IPS-20b (cell line): ENCODE measurements around the gene DNM2.

Experiments used
- H3K27ac ChIP-seq: one replicate; pipeline ENCODE4 v1.5.1; 2013; ENCODE audit warnings: low read length
- H3K27me3 ChIP-seq: 2 replicates; pipeline ENCODE4 v1.6.1; 2013; ENCODE audit warnings: mild to moderate bottlenecking, low read length, inconsistent platforms; ENCODE audit not compliant: insufficient read depth
- H3K36me3 ChIP-seq: 2 replicates; pipeline ENCODE4 v1.6.1; 2013; ENCODE audit warnings: low read depth, mild to moderate bottlenecking, inconsistent platforms, low read length, moderate library complexity; ENCODE audit not compliant: insufficient read depth
- H3K4me1 ChIP-seq: 2 replicates; pipeline ENCODE4 v1.6.1; 2013; ENCODE audit warnings: mild to moderate bottlenecking, control low read depth, inconsistent platforms, low read length, moderate library complexity; ENCODE audit not compliant: insufficient read depth
- H3K4me3 ChIP-seq: 2 replicates; pipeline ENCODE4 v1.5.1; 2013; ENCODE audit warnings: mild to moderate bottlenecking, low read length, inconsistent platforms
- H3K9ac ChIP-seq: 2 replicates; pipeline ENCODE4 v1.6.1; 2013; ENCODE audit warnings: low read depth, mild to moderate bottlenecking, inconsistent platforms, low read length, moderate library complexity
- H3K9me3 ChIP-seq: 2 replicates; pipeline ENCODE4 v1.6.1; 2013; ENCODE audit warnings: mild to moderate bottlenecking, low read depth, low read length, inconsistent platforms; ENCODE audit not compliant: insufficient read depth

Gene DNM2

GRCh38 chr19:10797541-10798256 lies 79.8 kb downstream of the DNM2 start:
- Histone ChIP-seq H3K27me3 (no peaks in the 10 kb centered on the region), H3K36me3 (peaks cover 80% of the 10 kb centered on the region), H3K9ac (no peak overlapping the region), H3K4me3 (no peak overlapping the region), H3K27ac (no peak overlapping the region), H3K9me3 (no peaks in the 10 kb centered on the region), H3K4me1 (no peaks in the 10 kb centered on the region)

DNA sequence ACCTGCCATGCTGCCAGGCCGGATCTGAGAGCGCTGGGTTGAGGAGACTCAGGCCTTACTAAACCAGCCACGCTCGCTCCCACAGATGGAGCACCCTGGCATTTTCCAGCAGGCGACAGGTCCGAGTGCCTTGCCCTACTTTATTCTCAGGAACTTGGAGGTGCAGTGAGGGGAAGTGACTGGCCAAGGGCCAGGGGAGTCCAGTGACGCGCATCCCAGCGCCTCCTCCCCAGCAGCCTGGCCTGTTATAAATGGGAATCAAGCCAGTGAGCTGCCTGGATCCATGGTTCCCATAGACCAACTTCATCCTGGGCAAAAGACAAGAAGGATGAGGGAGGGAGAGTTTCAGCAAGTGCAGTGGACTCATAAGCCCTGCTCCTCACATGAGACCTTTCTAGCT lies 82.6 kb downstream of the DNM2 start:
- Histone ChIP-seq H3K4me1 (no peaks in the 10 kb centered on the region), H3K9me3 (no peaks in the 10 kb centered on the region), H3K9ac (no peak overlapping the region), H3K4me3 (no peak overlapping the region), H3K27ac (no peak overlapping the region), H3K27me3 (no peaks in the 10 kb centered on the region), H3K36me3 (peaks cover 84% of the 10 kb centered on the region)

GRCh38 chr19:10802479-10802878 lies 84.6 kb downstream of the DNM2 start:
- Histone ChIP-seq H3K36me3 (peaks cover 78% of the 10 kb centered on the region), H3K9ac (no peak overlapping the region), H3K9me3 (no peaks in the 10 kb centered on the region)

DNA sequence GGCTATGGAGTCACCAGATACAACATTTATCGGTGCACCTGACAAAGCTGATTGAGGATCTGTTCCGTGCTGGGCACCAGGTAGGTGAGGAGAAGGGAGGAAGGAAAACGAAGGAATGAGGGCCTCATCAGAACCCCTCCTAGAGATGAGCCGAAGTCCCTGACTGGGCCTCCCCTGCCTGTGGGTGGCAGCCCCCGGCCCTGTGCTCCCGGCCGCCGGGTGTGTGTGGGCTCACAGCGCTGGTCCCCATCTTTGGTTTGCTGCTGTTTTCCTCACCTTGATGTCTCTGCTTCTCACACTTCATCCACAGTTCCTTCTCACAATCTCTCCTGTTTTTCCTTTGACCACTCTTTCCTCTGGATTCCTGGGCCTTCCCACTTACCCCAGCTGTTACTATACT lies 85.4 kb downstream of the DNM2 start:
- no peak overlapping the region for H3K4me3 ChIP-seq
- no peak overlapping the region for H3K9ac ChIP-seq
- H3K4me1 ChIP-seq, result no peaks in the 10 kb centered on the region
- no peaks in the 10 kb centered on the region for H3K27me3 ChIP-seq
- no peaks in the 10 kb centered on the region for H3K9me3 ChIP-seq
- peaks cover 72% of the 10 kb centered on the region for H3K36me3 ChIP-seq
- no peak overlapping the region for H3K27ac ChIP-seq

More at GRCh38 chr19:10802479-10802878, 84.6 kb downstream of the DNM2 start:
- H3K4me1 ChIP-seq, result no peaks in the 10 kb centered on the region
- no peaks in the 10 kb centered on the region for H3K27me3 ChIP-seq
- H3K4me3 ChIP-seq, result no peak overlapping the region
- H3K27ac ChIP-seq, result no peak overlapping the region

DNA sequence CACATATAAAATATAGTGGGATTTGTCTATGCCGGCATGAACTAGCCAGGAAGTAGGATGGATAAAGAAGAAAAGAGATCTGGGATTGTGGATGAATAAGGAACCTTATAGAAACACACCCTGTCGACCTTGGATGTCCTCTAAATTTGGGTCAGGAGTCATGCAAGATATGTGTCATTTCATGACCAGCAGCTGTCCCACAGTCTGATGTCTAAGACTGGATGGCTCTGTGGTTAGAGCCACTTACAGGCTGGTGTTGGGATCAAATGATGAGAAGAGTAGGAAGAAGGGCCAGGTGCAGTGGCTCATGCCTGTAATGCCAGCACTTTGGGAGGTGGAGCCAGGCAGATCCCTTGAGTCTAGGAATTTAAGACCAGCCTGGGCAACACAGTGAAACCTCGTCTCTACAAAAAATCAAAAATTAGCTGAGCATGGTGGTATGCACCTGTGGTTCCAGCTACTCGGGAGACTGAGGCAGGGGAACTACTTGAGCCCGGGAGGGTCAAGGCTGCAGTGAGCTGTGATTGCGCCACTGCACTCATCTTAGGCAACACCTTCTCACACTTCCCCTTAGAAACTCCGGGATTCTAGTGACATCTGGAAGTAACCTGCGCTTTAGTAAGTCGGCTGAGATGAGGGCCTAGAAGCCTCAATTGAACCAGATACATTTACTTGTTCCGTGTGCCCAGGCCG lies 87.3 kb downstream of the DNM2 start:
- Histone ChIP-seq H3K27me3 (no peaks in the 10 kb centered on the region), H3K9me3 (no peaks in the 10 kb centered on the region), H3K27ac (no peak overlapping the region), H3K9ac (no peak overlapping the region), H3K4me3 (no peak overlapping the region), H3K36me3 (peaks cover 70% of the 10 kb centered on the region), H3K4me1 (no peaks in the 10 kb centered on the region)

DNA sequence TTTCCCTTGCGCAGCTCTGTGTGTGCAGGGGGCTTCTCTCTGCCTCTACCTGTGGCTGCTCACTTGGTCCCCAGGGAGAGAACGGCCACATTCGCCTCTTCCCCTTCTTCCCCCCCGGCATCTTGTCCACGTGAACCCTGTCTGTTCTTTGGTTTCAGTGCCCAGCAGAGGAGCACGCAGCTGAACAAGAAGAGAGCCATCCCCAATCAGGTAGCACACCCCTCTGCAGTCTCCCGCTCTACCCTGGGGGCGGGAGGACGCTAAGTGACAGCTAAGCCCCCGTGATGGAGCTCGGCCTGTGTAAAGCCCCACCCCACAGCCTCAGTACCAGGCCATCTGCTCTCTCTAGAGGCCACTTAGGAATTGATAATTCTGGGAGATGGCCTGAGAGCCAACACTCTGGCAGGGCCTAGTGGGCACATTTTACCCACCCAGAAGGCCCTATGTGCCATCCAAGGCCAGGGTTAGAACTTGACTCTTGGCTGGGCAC lies 87.9 kb downstream of the DNM2 start:
- H3K36me3 ChIP-seq, result peaks cover 64% of the 10 kb centered on the region
- H3K27ac ChIP-seq, result no peak overlapping the region
- no peak overlapping the region for H3K4me3 ChIP-seq
- H3K9me3 ChIP-seq, result no peaks in the 10 kb centered on the region
- H3K9ac ChIP-seq, result no peak overlapping the region
- no peaks in the 10 kb centered on the region for H3K4me1 ChIP-seq
- no peaks in the 10 kb centered on the region for H3K27me3 ChIP-seq

DNA sequence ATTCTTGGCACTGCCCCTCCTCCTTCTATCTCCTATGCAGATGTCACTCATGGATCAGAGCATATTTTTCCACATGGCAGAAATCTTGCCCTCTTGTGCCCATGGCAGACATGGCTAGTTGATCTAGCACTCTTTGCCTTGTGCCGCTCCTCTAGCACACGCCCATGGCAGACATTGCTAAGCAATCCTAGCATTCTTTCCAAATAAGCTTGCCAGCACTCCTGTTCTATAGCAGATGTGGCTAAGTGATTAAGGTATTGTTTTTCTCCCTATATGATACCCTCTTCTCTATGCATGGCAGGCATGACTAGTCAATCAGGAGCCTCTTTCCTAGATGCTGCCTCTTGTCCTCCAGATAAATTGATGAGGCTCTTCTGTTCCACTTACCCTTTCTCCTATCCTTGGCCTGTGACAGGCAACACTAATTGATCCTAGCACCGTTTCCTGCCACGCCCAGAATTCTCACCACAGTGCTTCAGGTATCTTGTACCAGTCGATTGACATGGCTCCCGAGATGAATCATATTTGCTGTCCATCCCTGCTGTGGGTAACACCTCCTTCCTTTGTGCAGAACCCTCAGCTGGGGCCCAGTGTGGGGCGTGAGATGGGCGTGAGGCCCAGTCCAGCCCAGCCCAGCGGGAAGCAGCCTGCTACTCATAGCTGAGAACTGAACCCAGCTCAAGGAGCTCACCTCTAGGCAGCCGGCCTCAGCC lies 91.2 kb downstream of the DNM2 start:
- H3K27me3 ChIP-seq, result no peaks in the 10 kb centered on the region
- H3K4me1 ChIP-seq, result no peaks in the 10 kb centered on the region
- no peaks in the 10 kb centered on the region for H3K9me3 ChIP-seq
- no peak overlapping the region for H3K9ac ChIP-seq
- no peak overlapping the region for H3K27ac ChIP-seq
- no peak overlapping the region for H3K4me3 ChIP-seq
- H3K36me3 ChIP-seq, result peaks cover 46% of the 10 kb centered on the region

GRCh38 chr19:10809651-10810285 lies 91.9 kb downstream of the DNM2 start:
- H3K36me3 ChIP-seq, result peaks cover 43% of the 10 kb centered on the region
- H3K4me1 ChIP-seq, result no peaks in the 10 kb centered on the region
- H3K9me3 ChIP-seq, result no peaks in the 10 kb centered on the region
- no peak overlapping the region for H3K4me3 ChIP-seq
- H3K9ac ChIP-seq, result no peak overlapping the region
- H3K27ac ChIP-seq, result no peak overlapping the region
- no peaks in the 10 kb centered on the region for H3K27me3 ChIP-seq

GRCh38 chr19:10811391-10812111 lies 93.7 kb downstream of the DNM2 start:
- H3K27ac ChIP-seq, result no peak overlapping the region
- peaks cover 39% of the 10 kb centered on the region for H3K36me3 ChIP-seq
- no peaks in the 10 kb centered on the region for H3K4me1 ChIP-seq
- H3K9ac ChIP-seq, result no peak overlapping the region
- no peak overlapping the region for H3K4me3 ChIP-seq
- no peaks in the 10 kb centered on the region for H3K27me3 ChIP-seq
- H3K9me3 ChIP-seq, result no peaks in the 10 kb centered on the region

- no peaks in the 10 kb centered on the region for H3K4me1 ChIP-seq
- H3K36me3 ChIP-seq, result peaks cover 39% of the 10 kb centered on the region
- H3K9ac ChIP-seq, result no peak overlapping the region
- H3K27me3 ChIP-seq, result no peaks in the 10 kb centered on the region
- no peaks in the 10 kb centered on the region for H3K9me3 ChIP-seq
- H3K27ac ChIP-seq, result no peak overlapping the region
- no peak overlapping the region for H3K4me3 ChIP-seq
Observed at GRCh38 chr19:10812196-10812595, 94.3 kb downstream of the DNM2 start.

DNA sequence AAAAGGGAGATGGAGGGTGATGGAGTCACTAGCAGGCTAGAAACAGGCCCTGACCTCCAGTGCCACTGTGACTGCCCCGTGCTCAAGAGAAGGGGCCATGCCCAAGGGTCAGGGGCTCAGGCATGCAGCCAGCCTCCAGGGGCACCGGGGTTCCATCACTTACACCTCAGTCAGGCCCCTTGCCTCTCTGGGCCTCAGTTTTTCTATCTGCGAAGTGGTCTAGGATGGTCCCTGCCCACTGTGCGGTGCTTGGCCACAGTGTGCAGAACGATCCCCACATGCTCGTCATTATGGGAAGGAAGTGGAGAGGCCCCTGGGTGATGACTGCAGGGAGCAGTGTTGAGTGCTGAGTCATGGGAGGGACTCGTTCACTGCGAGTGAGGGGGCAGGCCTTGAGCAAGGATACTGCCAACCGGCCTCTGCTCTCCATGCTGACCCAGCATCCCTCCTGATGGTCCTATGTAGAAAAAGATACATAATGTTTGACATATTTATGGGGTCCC lies 95.1 kb downstream of the DNM2 start:
- Histone ChIP-seq H3K27me3 (no peaks in the 10 kb centered on the region), H3K4me3 (no peak overlapping the region), H3K4me1 (no peaks in the 10 kb centered on the region), H3K36me3 (peaks cover 39% of the 10 kb centered on the region), H3K27ac (no peak overlapping the region), H3K9ac (no peak overlapping the region), H3K9me3 (no peaks in the 10 kb centered on the region)
